Left lobe of liver (tissue), 1 donor: ENCODE results near the gene NKG7. TPM values are rescaled to one million over a fixed set of nuclear protein-coding genes. Genes with fewer than 3 reads are reported as not detected.

Source experiments
- total RNA-seq: library from RNA; stranded (reverse); gene quantifications from one replicate; pipeline ENCODE4 v1.2.1, GENCODE V29; 2021
- donor health status: DM: no; HTN: yes; CAD: no.

NKG7 gene
- total RNA-seq, 1 donor from 2014 or later, result 1.7 TPM

Other genes starting within 250 kb of the NKG7 start
- gene SIGLEC9, start 247.7 kb downstream of the NKG7 start, total RNA-seq, result 4.8 TPM
- gene SIGLEC7, start 230.4 kb downstream of the NKG7 start, total RNA-seq, result 3.8 TPM
- gene CD33, start 147.6 kb downstream of the NKG7 start, total RNA-seq, result 3.4 TPM
- gene SIGLECL1, start 121.6 kb downstream of the NKG7 start, total RNA-seq, result not detected
- gene IGLON5, start 61.0 kb downstream of the NKG7 start, total RNA-seq, result 0.86 TPM
- gene VSIG10L, start 30.5 kb downstream of the NKG7 start, total RNA-seq, result 1.8 TPM
- gene ETFB, start 6.3 kb downstream of the NKG7 start, total RNA-seq, result 378 TPM
- gene CLDND2, start 3.7 kb downstream of the NKG7 start, total RNA-seq, result not detected
- gene LIM2, start 15.3 kb upstream of the NKG7 start, total RNA-seq, result not detected
- not detected for gene C19orf84, start 17.9 kb upstream of the NKG7 start, total RNA-seq
- 3.2 TPM for gene SIGLEC10, start 45.0 kb upstream of the NKG7 start, total RNA-seq
- gene SIGLEC8, start 85.8 kb upstream of the NKG7 start, total RNA-seq, result 1.1 TPM
- not detected for gene CEACAM18, start 105.9 kb upstream of the NKG7 start, total RNA-seq
- gene SIGLEC12, start 129.1 kb upstream of the NKG7 start, total RNA-seq, result 0.20 TPM
- gene SIGLEC6, start 159.0 kb upstream of the NKG7 start, total RNA-seq, result 0.20 TPM
- 5.2 TPM for gene ZNF175, start 198.6 kb upstream of the NKG7 start, total RNA-seq